GM21825 (cell line): Measurements from ENCODE around the gene MMGT1.
"Not testable (repeated sequence)": the region's sequence is repeated elsewhere in the genome, so short reads cannot be mapped to it uniquely, and the experiment has no call there.

Source experiments
- ATAC-seq: cut with Tn5 transposase; IDR thresholded peaks from one replicate; pipeline ENCODE4 v1.9.1; 2021; ENCODE audit warnings: mild to moderate bottlenecking, moderate library complexity; ENCODE audit not compliant: unreplicated experiment

Gene MMGT1

GRCh38 chrX:135927897-135928296 lies 45.9 kb downstream of the MMGT1 start:
- no peak for ATAC-seq

- no peak for ATAC-seq
Observed at GRCh38 chrX:135923353-135923752, 50.4 kb downstream of the MMGT1 start.

- not testable (repeated sequence) for ATAC-seq
Observed at GRCh38 chrX:135920516-135920915, 53.3 kb downstream of the MMGT1 start.

GRCh38 chrX:135914404-135914803 lies 59.4 kb downstream of the MMGT1 start:
- ATAC-seq: no peak
